HG02678 (cell line): ENCODE results near the gene DDX59.
A peak's percentile ranks its signal among the peaks of the same experiment; 100 is the strongest.

Source experiments
- ATAC-seq: cut with Tn5 transposase; IDR thresholded peaks from one replicate; pipeline ENCODE4 v1.9.1; 2021; ENCODE audit warnings: mild to moderate bottlenecking, moderate library complexity; ENCODE audit not compliant: unreplicated experiment

Gene DDX59

GRCh38 chr1:200669314-200670241, at the start of gene DDX59:
Gene DDX59 (minus strand): TSS chr1:200669907. CDS start chr1:200666740, 3,167 bp downstream.
- ATAC-seq: peak; percentile 90

GRCh38 chr1:200714504-200715187, 44.9 kb upstream of the DDX59 start:
- ATAC-seq: no peak

- ATAC-seq: no peak
Measured at GRCh38 chr1:200710166-200710565, 40.5 kb upstream of the DDX59 start.

GRCh38 chr1:200708769-200709168, 39.1 kb upstream of the DDX59 start:
- no peak for ATAC-seq

GRCh38 chr1:200708161-200708560, 38.5 kb upstream of the DDX59 start:
- ATAC-seq: no peak

GRCh38 chr1:200707116-200707515, 37.4 kb upstream of the DDX59 start:
- no peak for ATAC-seq

DNA sequence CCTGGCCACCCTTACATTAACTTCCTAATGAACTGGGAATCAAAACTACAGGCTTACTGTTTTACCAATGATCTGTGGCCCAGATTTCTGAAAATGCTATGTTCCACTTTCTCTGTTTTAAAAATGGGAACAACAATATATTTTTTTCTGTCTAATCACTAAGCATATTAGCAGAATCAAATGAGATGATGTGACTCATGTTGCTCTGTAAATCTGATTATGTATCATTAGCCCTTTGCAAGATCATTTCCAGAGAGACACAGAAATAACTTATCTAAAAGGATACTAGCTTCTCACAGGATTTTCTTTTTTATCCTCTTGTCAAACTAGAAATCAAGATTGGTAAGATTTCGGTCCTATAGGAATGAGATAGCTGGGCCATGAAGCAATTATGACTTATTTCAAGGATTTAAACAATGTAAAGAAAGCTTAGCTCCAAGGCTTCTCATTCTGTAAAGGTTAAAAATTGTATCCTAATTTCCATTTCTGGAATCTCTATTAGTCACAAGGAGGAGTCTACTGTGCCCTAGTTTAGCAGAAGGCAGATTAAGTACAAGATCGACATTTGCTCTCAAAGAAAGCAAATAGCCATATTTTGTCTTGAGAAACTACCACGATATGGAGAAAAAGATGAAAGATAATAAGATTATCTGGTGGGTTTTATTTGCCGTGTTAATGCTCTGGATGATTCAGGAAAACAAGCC, 36.6 kb upstream of the DDX59 start:
- ATAC-seq: no peak

DNA sequence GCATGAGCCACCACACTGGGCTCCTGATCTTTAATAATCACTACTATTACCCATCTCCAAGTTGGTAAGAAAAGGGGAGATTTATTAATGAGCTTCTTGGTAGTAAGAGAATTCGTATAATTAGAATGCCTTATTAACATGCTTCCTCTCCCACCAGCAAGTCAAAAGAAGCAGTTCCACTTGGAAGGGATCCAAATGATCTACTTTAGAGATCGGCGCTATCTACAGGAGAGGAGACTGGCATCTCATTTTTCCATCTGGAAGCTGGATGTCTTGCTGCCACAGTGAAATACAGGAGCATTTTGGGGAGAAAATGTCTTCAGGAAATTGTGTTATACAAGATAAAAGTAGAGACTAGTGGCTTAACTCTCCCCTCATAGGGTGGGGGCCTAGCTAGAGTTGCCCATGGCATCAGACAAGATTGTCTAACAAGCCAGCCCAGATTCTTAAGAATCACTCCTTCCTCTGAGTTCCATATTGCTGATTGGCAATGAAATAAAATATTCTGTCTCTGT, 35.3 kb upstream of the DDX59 start:
- ATAC-seq: no peak

DNA sequence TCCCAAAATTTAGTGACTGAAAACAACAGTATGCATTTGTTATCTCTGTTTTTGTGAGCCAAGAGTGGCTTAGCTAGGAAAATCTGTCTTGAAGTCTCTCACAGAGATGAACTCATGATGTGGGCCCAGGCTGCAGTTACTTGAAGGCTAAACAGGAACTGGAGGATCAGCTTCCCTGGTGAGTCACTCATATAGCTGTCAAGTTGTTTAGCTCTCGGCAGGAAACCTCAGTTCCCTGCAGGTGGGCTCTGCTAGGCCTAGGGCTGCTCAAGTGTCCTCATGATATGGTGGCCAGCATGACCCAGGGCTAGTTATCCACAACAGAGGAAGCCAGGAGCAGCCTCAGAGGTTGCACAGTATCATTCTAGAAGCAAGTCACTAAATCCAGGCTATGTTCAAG, 30.2 kb upstream of the DDX59 start:
- no peak for ATAC-seq

DNA sequence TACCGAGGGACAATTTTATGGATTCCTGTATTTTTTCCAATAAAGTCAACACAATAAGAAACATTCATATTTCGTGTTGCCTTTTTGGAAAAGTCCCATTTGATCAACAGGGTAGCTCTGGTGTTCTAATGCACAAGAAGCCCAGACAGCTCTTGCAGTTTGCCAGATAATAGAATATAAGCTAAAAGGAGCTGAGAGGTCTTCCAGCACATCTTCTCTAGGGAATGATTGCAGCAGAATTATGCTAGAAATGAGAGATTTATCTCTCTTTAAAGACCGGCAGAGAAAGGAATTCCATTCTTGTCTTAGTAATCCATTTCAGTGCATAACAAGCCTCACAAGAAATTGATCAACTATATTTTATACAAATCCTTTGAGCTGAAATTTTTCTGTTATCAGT, 25.0 kb upstream of the DDX59 start:
- ATAC-seq: no peak

- ATAC-seq: no peak
Measured at GRCh38 chr1:200693327-200693726, 23.6 kb upstream of the DDX59 start.

GRCh38 chr1:200692316-200692715, 22.6 kb upstream of the DDX59 start:
- ATAC-seq: no peak

DNA sequence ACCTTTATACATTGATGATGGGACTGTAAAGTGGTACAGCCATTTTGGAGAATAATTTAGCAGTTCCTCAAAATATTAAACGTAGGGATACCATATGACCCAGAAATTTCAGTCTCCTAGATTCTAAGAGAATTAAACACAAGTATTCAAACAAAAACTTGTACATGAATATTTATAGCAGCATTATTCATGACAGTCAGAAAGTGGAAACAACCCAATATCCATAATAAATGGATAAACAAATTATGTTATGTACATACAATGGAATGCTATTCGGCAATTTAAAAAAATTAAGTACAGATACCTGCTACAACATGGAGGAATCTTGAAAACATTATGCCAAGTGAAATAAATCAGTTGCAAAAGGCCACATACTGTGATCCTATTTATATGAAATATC, 16.9 kb upstream of the DDX59 start:
- ATAC-seq: no peak

GRCh38 chr1:200684015-200684414, 14.3 kb upstream of the DDX59 start:
- no peak for ATAC-seq

DNA sequence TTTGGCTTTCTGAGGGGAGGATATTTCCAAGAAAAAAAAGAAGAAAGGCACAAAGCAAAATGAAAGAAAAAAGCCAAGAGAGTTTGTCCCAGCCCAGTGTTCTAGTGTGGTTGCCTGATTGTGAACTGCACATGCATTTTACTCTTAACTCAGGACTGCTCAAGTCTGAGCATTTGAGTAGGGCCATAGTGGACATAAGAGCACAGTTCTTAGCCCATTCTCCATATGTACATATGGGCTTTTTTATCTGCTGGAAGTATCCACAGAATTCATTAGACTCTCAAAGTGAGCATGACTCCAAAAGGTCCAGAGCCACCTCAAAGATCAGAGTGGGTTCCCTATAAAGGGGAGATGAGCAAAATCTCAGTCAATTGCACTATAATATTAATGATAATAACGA, 13.6 kb upstream of the DDX59 start:
- ATAC-seq: no peak

- ATAC-seq: no peak
Measured at GRCh38 chr1:200681231-200681630, 11.5 kb upstream of the DDX59 start.

GRCh38 chr1:200676829-200677228, 7.1 kb upstream of the DDX59 start:
- ATAC-seq: no peak

DNA sequence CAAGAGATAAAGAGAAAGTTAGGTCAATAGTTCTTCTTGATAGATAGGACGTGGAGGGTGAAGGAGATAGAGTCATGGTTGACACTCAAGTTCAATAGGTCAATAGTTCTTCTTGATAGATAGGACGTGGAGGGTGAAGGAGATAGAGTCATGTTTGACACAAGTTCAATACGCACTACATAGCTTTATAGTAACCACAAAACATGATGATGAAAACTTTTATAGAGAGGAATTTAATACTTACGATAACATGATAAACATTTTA, 5.8 kb upstream of the DDX59 start:
- ATAC-seq: no peak

- no peak for ATAC-seq
Measured at GRCh38 chr1:200674838-200675587, 5.3 kb upstream of the DDX59 start.

DNA sequence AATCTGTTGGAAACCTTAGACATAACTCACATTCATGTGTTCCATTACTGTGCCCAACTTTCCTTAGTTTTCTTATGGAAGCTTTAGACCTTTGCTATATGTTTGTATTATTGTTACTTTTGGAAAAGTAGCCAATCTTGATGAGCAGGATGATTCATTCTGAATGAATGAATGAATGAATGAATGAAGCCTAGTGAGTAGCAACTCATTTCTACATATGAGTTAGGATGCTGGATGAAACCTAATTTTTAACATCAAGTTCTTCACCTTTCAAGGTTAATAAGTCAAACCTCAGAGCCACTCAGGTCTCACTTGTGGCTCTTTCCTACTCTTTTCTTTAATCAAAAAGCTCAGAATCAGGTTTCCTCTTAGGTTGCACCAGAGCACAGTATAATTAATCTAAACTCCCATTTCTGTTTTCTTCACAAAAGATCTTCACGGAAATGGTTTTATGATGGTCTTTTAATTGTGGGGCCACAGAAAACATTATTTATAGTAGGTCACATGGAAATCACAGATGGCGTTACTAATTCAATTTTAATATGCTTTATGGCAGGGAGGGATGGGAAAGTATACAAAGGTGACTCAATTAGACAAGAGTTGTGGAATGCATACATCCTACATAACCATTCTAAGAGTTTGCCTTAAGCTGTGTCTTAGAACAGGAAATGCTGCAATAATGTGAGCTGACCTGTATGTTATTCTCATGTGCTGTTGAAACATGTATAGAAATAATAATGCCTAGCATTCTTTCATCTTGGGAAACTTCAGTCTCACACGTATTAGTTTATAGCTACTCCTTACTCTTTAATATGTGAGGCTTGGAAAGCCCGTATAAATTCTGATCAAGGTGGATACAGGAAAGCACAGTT, 4.5 kb upstream of the DDX59 start:
- no peak for ATAC-seq
